Endothelial cell of umbilical vein (primary cell): Measurements from ENCODE around the gene P2RY8. TPM values are rescaled to one million over a fixed set of nuclear protein-coding genes. Genes with fewer than 3 reads are reported as not detected.

Source experiments
- BruUV-seq: library from RNA; stranded (reverse); fragments of 400-500 nt; replicated peaks from 2 replicates; lab custom pipeline; 2021; lab: Mats Ljungman, UMichigan
- CTCF ChIA-PET: fragments of 300-600, 350-600 bp; sonication (Branson Sonifier 250); formaldehyde crosslinking; loops from one replicate; lab custom pipeline; 2021; ENCODE audit warnings: antibody characterized with exemption, inconsistent platforms; lab: Charles Lee
- POLR2A ChIA-PET: fragments of 300-600, 350-600 bp; sonication (Branson Sonifier 250); formaldehyde crosslinking; loops from one replicate; lab custom pipeline; 2021; ENCODE audit warnings: antibody characterized with exemption, inconsistent platforms; lab: Charles Lee
- DNase-seq: peaks from one replicate; pipeline ENCODE4 v3.0.0-alpha.2; 2011; ENCODE audit warnings: low read depth, low spot score
- FAIRE-seq: peaks from 2 replicates; lab custom pipeline; 2011; peaks lifted over from hg19 to GRCh38; lab: Jason Lieb, UNC
- H2AFZ ChIP-seq: 2 replicates; pipeline ENCODE4 v1.6.0; 2012; ENCODE audit warnings: low read depth, low read length, control low read depth, inconsistent platforms
- H3K27ac ChIP-seq: 2 replicates; pipeline ENCODE4 v1.5.1; 2011; ENCODE audit warnings: low read depth, mild to moderate bottlenecking, control low read depth, low read length, moderate library complexity; ENCODE audit not compliant: insufficient read depth
- H3K27me3 ChIP-seq, 2 experiments: 2 replicates each; pipeline versions ENCODE4 v1.6.0 to v1.6.1; 2011; ENCODE audit warnings: low read length in 2 of 2, mixed read lengths in 1 of 2; ENCODE audit not compliant: control insufficient read depth in 2 of 2, insufficient read depth in 2 of 2
- H3K36me3 ChIP-seq, 2 experiments: 2 replicates in 1 of 2; 3 replicates in 1 of 2; pipeline ENCODE4 v1.5.1; 2011; ENCODE audit warnings: low read length in 2 of 2, mild to moderate bottlenecking in 1 of 2, moderate library complexity in 1 of 2; ENCODE audit not compliant: control insufficient read depth in 2 of 2, insufficient read depth in 2 of 2; ENCODE audit errors: extremely low read depth in 1 of 2
- H3K4me1 ChIP-seq: 3 replicates; pipeline ENCODE4 v1.5.1; 2011; ENCODE audit warnings: mild to moderate bottlenecking, low read length; ENCODE audit not compliant: control insufficient read depth, insufficient read depth; ENCODE audit errors: extremely low read depth
- H3K4me2 ChIP-seq: 2 replicates; pipeline ENCODE4 v1.6.1; 2011; ENCODE audit warnings: low read length, control low read depth, mixed read lengths; ENCODE audit not compliant: insufficient read depth
- H3K4me3 ChIP-seq, 3 experiments: fragments of 200-600 bp in 1 of 3; sonication (generic), shearing (Covaris generic) in 1 of 3; replicated peaks in 1 of 3; 2 replicates each; pipeline ENCODE4 v1.5.1; 2011 to 2016; ENCODE audit warnings: control low read depth in 3 of 3, low read length in 3 of 3, mild to moderate bottlenecking in 2 of 3, inconsistent platforms in 1 of 3, low read depth in 1 of 3, moderate library complexity in 1 of 3; ENCODE audit not compliant: insufficient read depth in 1 of 3
- H3K79me2 ChIP-seq: 2 replicates; pipeline ENCODE4 v1.6.0; 2012; ENCODE audit warnings: low read length, inconsistent platforms; ENCODE audit not compliant: control insufficient read depth, insufficient read depth
- H3K9ac ChIP-seq: replicated peaks from 2 replicates; pipeline ENCODE3; 2011; ENCODE audit warnings: low read length, control low read depth; ENCODE audit not compliant: insufficient read depth; ENCODE audit errors: extremely low read depth
- H3K9me1 ChIP-seq: replicated peaks from 3 replicates; pipeline ENCODE4 v1.6.0; 2011; ENCODE audit warnings: mild to moderate bottlenecking, low read length; ENCODE audit not compliant: control insufficient read depth, insufficient read depth; ENCODE audit errors: extremely low read depth
- H3K9me3 ChIP-seq: replicated peaks from 2 replicates; pipeline ENCODE4 v1.5.1; 2012; ENCODE audit warnings: low read length, inconsistent platforms; ENCODE audit not compliant: control insufficient read depth, insufficient read depth
- H4K20me1 ChIP-seq: replicated peaks from 2 replicates; pipeline ENCODE3; 2011; ENCODE audit warnings: mild to moderate bottlenecking, low read length; ENCODE audit not compliant: control insufficient read depth, insufficient read depth; ENCODE audit errors: extremely low read depth
- CTCF ChIP-seq, 2 donors: IDR thresholded peaks; 1 replicate in 1 of 2; 2 replicates in 1 of 2; pipeline ENCODE4 v1.5.1; 2011; ENCODE audit warnings: low read length in 2 of 2, mild to moderate bottlenecking in 2 of 2, moderate library complexity in 2 of 2, control low read depth in 1 of 2, inconsistent platforms in 1 of 2, low read depth in 1 of 2; ENCODE audit not compliant: insufficient read depth in 1 of 2; ENCODE audit errors: extremely low read depth in 1 of 2
- EZH2 ChIP-seq: IDR thresholded peaks from 2 replicates; pipeline ENCODE4 v1.6.1; 2012; ENCODE audit warnings: borderline replicate concordance, low read depth, mild to moderate bottlenecking, moderate library complexity, low read length, inconsistent platforms; ENCODE audit not compliant: severe bottlenecking
- FOS ChIP-seq: IDR thresholded peaks from 2 replicates; pipeline ENCODE4 v1.6.1; 2011; ENCODE audit warnings: mild to moderate bottlenecking, low read length, moderate library complexity, borderline replicate concordance; ENCODE audit not compliant: insufficient read depth
- GATA2 ChIP-seq: IDR thresholded peaks from 2 replicates; pipeline ENCODE4 v1.7.0; 2011; ENCODE audit warnings: low read depth, mild to moderate bottlenecking, moderate library complexity, mixed read lengths, low read length; ENCODE audit not compliant: insufficient read length, insufficient read depth
- JUN ChIP-seq: IDR thresholded peaks from 2 replicates; pipeline ENCODE4 v1.6.1; 2011; ENCODE audit warnings: borderline replicate concordance, low read depth; ENCODE audit not compliant: insufficient read length, insufficient read depth
- MAX ChIP-seq: IDR thresholded peaks from 2 replicates; pipeline ENCODE4 v1.6.1; 2011; ENCODE audit not compliant: insufficient read depth, insufficient read length
- MYC ChIP-seq: IDR thresholded peaks from one replicate; pipeline ENCODE4 v1.6.1; 2011; ENCODE audit warnings: mild to moderate bottlenecking, low read depth, low read length
- POLR2A ChIP-seq: IDR thresholded peaks from 2 replicates; pipeline ENCODE4 v1.6.1; 2012; ENCODE audit warnings: low read depth, mild to moderate bottlenecking, control low read depth, low read length
- POLR2AphosphoS5 ChIP-seq: IDR thresholded peaks from 2 replicates; pipeline ENCODE4 v1.6.1; 2012; ENCODE audit warnings: low read depth, mild to moderate bottlenecking, control low read depth, low read length, moderate library complexity; ENCODE audit not compliant: insufficient read depth
- dilution Hi-C: fragments of 300-500 bp; cut with MboI; formaldehyde crosslinking; loops from one replicate; pipeline ENCODE4 v1.15.0; 2019; ENCODE audit warnings: low sequenced_read_pairs; ENCODE audit not compliant: extremely low pct_ligation_motif_present
- intact Hi-C: fragments of 100-400 bp; cut with micrococcal nuclease; formaldehyde crosslinking; loops from one replicate; pipeline ENCODE4 v1.10.0; 2022
- polyA plus RNA-seq, 4 experiments: library from polyadenylated mRNA; depleted of rRNA in 3 of 4; stranded (reverse) in 3 of 4; unstranded in 1 of 4; fragments of >200 nt; gene quantifications; 2 replicates each; pipeline versions ENCODE4 v1.2.1 to v1.2.3, GENCODE V29; 2011 to 2012; ENCODE audit warnings: missing spikeins in 1 of 4
- total RNA-seq: library from RNA; stranded (reverse); gene quantifications from 2 replicates; pipeline ENCODE4 v1.2.3, GENCODE V29; 2021

P2RY8 gene
- total and polyA plus RNA-seq, 2 donors (not counting 3 experiments of a cell fraction or from before 2014, with no cell fraction given) = not detected

GRCh38 chrX:1486177-1486576 is 50.8 kb downstream of the P2RY8 start:
- intact Hi-C loops = no loop called here
- dilution Hi-C loops = no loop called here

More at GRCh38 chrX:1486177-1486576, 50.8 kb downstream of the P2RY8 start:
- Histone ChIP-seq H3K9ac (no peak overlapping the region), H3K27ac (no peak overlapping the region), H4K20me1 (no peaks in the 10 kb centered on the region), H3K4me1 (peaks cover 3% of the 10 kb centered on the region), H3K9me3 (no peaks in the 10 kb centered on the region), H2AFZ (no peak overlapping the region), H3K4me2 (no peak overlapping the region), H3K4me3 (no peak overlapping the region), H3K9me1 (no peaks in the 10 kb centered on the region), H3K36me3 (no peaks in the 10 kb centered on the region), H3K27me3 (no peaks in the 10 kb centered on the region), H3K79me2 (no peaks in the 10 kb centered on the region)
- FAIRE-seq = no peak
- POLR2A ChIA-PET = no interaction called here
- no TSS peak for BruUV-seq
- CTCF ChIA-PET = no interaction called here
- TF ChIP-seq EZH2 (no peak), CTCF (IDR thresholded peaks at IDR 0.05; ENCODE audit: extremely low read depth in 1 of 2, insufficient read depth in 1 of 2, low read depth in 1 of 2, low read length in 2 of 2) (no peak), MAX (no peak), POLR2AphosphoS5 (no peak), POLR2A (no peak), MYC (no peak), FOS (no peak), GATA2 (no peak), JUN (no peak)
- DNase-seq = no peak
